Measurements from ENCODE around the gene SPACA7. TPM values are rescaled to one million over a fixed set of nuclear protein-coding genes. Genes with fewer than 3 reads are reported as not detected.

Gene SPACA7
- total RNA-seq, 1 experiment from 2014 or later: not detected

DNA sequence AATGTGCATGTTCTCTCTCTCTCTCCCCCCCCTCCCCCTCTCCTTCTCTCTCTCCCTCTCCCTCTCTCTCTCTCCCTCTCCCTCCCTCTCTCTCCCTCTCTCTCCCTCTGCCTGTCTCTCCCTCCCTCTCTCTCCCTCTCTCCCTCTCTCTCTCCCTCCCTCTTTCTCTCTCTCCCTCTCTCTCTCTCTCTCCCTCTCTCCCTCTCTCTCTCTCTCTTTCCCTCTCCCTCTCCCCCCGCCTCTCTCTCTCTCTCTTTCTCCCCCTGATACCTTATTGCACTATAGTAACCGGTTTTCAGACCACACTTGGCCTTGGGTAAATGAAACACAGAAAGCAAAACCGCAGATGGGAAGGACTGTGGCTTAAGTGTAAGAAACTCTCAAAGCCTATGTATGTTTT, 34.7 kb upstream of the SPACA7 start:
- no peak overlapping the region for H3K56ac ChIP-seq (ENCODE audit: insufficient read length, low read depth, low read length)
- H3K23ac ChIP-seq (ENCODE audit: insufficient read length, low read depth, low read length): no peak overlapping the region
- no peaks in the 10 kb centered on the region for H3K79me1 ChIP-seq (ENCODE audit: insufficient read depth, low read depth, low read length, poor library complexity, severe bottlenecking)
- H3K27ac Mint-ChIP-seq: no peak overlapping the region
- no CpG with 5 or more reads among the region's 3 CpGs for WGBS (ENCODE audit: extremely low coverage, insufficient read length, low lambda C conversion rate)
- no peak overlapping the region for H3K9ac ChIP-seq (ENCODE audit: extremely low read depth, insufficient read length, low read length)
- peaks cover 13 to 33% of the 10 kb centered on the region in 2 experiments for H3K4me1 Mint-ChIP-seq
- H3K9me3 Mint-ChIP-seq: peaks cover 13 to 27% of the 10 kb centered on the region in 2 experiments
- H3K27me3 Mint-ChIP-seq (ENCODE audit: low read depth): peaks cover 64% of the 10 kb centered on the region
- H2BK5ac ChIP-seq (ENCODE audit: insufficient read length, low read length): no peak overlapping the region
- H2AK5ac ChIP-seq (ENCODE audit: insufficient read length, low read length): no peak overlapping the region
- no peak overlapping the region for H3K18ac ChIP-seq (ENCODE audit: insufficient read length, low read depth, low read length)
- no peak overlapping the region for H3K4ac ChIP-seq (ENCODE audit: low read depth, low read length)
- H3K4me1 ChIP-seq (ENCODE audit: insufficient read depth, low read length): 0 out of 2 replicates have a peak, but pooled peaks cover 2% of the 10 kb centered on the region
- H3T11ph ChIP-seq (ENCODE audit: low read length): no peak overlapping the region
- no peaks in the 10 kb centered on the region for H3K27me3 ChIP-seq (ENCODE audit: insufficient read depth, low read length)
- no peaks in the 10 kb centered on the region for H3K79me2 ChIP-seq (ENCODE audit: insufficient read depth, low read length)
- no peak overlapping the region for H4K8ac ChIP-seq (replicated peaks; ENCODE audit: insufficient read length, low read depth, low read length)
- no peaks in the 10 kb centered on the region for H3K23me2 ChIP-seq (ENCODE audit: insufficient read length, low read depth, low read length, poor library complexity, severe bottlenecking)
- TF ChIP-seq, protein P1, sequence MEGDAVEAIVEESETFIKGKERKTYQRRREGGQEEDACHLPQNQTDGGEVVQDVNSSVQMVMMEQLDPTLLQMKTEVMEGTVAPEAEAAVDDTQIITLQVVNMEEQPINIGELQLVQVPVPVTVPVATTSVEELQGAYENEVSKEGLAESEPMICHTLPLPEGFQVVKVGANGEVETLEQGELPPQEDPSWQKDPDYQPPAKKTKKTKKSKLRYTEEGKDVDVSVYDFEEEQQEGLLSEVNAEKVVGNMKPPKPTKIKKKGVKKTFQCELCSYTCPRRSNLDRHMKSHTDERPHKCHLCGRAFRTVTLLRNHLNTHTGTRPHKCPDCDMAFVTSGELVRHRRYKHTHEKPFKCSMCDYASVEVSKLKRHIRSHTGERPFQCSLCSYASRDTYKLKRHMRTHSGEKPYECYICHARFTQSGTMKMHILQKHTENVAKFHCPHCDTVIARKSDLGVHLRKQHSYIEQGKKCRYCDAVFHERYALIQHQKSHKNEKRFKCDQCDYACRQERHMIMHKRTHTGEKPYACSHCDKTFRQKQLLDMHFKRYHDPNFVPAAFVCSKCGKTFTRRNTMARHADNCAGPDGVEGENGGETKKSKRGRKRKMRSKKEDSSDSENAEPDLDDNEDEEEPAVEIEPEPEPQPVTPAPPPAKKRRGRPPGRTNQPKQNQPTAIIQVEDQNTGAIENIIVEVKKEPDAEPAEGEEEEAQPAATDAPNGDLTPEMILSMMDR (conservative IDR thresholded peaks at IDR 0.05): no peak
- no peak overlapping the region for H4K5ac ChIP-seq (ENCODE audit: insufficient read length, low read depth, low read length)
- H2BK120ac ChIP-seq (ENCODE audit: low read depth, low read length, poor library complexity, severe bottlenecking): no peak overlapping the region
- no peak overlapping the region for H2BK15ac ChIP-seq (ENCODE audit: low read depth, low read length)
- H2BK12ac ChIP-seq (ENCODE audit: insufficient read length, low read depth, low read length): no peak overlapping the region
- no peak for DNase-seq
- H2AFZ ChIP-seq (ENCODE audit: low read length): no peak overlapping the region
- no peak overlapping the region for H3K14ac ChIP-seq (ENCODE audit: insufficient read depth, low read length)
- no peak overlapping the region for H3K27ac ChIP-seq (ENCODE audit: insufficient read length, low read depth, low read length)
- no peak overlapping the region for H3K4me2 ChIP-seq (ENCODE audit: insufficient read depth, insufficient read length, low read length)
- H3K9me3 ChIP-seq (ENCODE audit: control insufficient read depth, low read depth, low read length): no peaks in the 10 kb centered on the region
- H3K36me3 Mint-ChIP-seq (ENCODE audit: insufficient read depth in 1 of 3, low read depth in 3 of 3): peaks cover 0 to 19% (median 4%) of the 10 kb centered on the region in 3 experiments; a peak in 5 of 7 replicates
- no peak overlapping the region for H3K4me3 Mint-ChIP-seq
- H4K20me1 ChIP-seq (ENCODE audit: control insufficient read depth, insufficient read depth, insufficient read length): no peaks in the 10 kb centered on the region
- H2BK20ac ChIP-seq (ENCODE audit: low read depth, low read length, poor library complexity, severe bottlenecking): no peak overlapping the region
- H4K91ac ChIP-seq (ENCODE audit: insufficient read length, low read depth, low read length): no peak overlapping the region
